Stimulated activated CD4-positive, alpha-beta T cell treated with anti-CD3 and anti-CD28 coated beads, Interleukin-2, amount 100 ng/mL, for 4 hours (primary cell): ENCODE data around the gene HSPA6.
"Not testable (repeated sequence)": the region's sequence is repeated elsewhere in the genome, so short reads cannot be mapped to it uniquely, and the experiment has no call there.

ENCODE experiments used
- DNase-seq: peaks from one replicate; pipeline ENCODE4 v3.0.0-alpha.2; 2020; ENCODE audit warnings: low read depth

Gene HSPA6

GRCh38 chr1:161560960-161561715 is 36.8 kb downstream of the HSPA6 start:
- DNase-seq = not testable (repeated sequence)

- not testable (repeated sequence) for DNase-seq
Measured at GRCh38 chr1:161562441-161562840, 38.1 kb downstream of the HSPA6 start.

- DNase-seq = not testable (repeated sequence)
Measured at GRCh38 chr1:161563522-161563921, 39.2 kb downstream of the HSPA6 start.

- DNase-seq = not testable (repeated sequence)
Measured at GRCh38 chr1:161566602-161566960, 42.2 kb downstream of the HSPA6 start.

GRCh38 chr1:161571703-161572102 is 47.4 kb downstream of the HSPA6 start:
- not testable (repeated sequence) for DNase-seq
